Omental fat pad (tissue), 4 donors: ENCODE data around the gene PAPPA2. TPM values are rescaled to one million over a fixed set of nuclear protein-coding genes. Genes with fewer than 3 reads are reported as not detected.

Experiments
- ATAC-seq: fragments of 150-250 bp; one replicate; pipeline ENCODE4 v1.9.1; 2016; ENCODE audit warnings: mild to moderate bottlenecking, moderate library complexity; ENCODE audit not compliant: low FRiP score
- DNase-seq: peaks from one replicate; pipeline ENCODE4 v3.0.0-alpha.2; 2019; ENCODE audit warnings: low spot score
- CTCF ChIP-seq, 3 donors: fragments of 450-650 bp; IDR thresholded peaks; one replicate each; pipeline ENCODE4 v1.5.1; 2016 to 2017; ENCODE audit warnings: antibody characterized with exemption in 3 of 3, mild to moderate bottlenecking in 3 of 3, moderate library complexity in 2 of 3
- total RNA-seq, 4 donors: library from RNA; depleted of rRNA; stranded (reverse); fragments of >200 nt; gene quantifications; one replicate each; pipeline ENCODE4 v1.1.0, GENCODE V29; 2016

PAPPA2 gene
- total RNA-seq, 4 donors from 2014 or later: 0.63 to 5.6 (median 1.6) TPM

- ATAC-seq (no peak), DNase-seq (no peak)
- TF ChIP-seq CTCF (IDR thresholded peaks at IDR 0.05): no peak
Observed at GRCh38 chr1:176499671-176500070, 36.7 kb downstream of the PAPPA2 start.

DNA sequence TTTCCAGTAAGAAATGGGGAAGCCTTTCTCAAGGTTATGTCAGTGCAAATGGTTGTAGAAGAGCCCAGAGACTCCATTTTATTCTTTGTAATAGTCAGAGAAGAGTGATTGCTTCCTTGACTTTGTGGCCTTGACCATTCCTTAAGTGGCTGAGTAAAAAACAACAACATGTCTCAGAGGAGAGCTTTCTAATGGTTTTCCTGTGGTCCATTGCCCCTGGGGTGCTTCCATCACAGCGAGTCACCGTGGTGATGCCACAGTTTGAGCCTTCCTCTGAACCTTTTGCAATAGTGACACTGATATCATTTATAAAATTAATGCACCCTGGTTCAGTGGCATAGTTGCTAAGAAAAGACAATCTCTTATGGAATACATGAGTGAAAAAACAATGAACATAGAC lies 38.6 kb downstream of the PAPPA2 start:
- no peak for TF ChIP-seq CTCF (IDR thresholded peaks at IDR 0.05)
- no peak for DNase-seq
- ATAC-seq: no peak

DNA sequence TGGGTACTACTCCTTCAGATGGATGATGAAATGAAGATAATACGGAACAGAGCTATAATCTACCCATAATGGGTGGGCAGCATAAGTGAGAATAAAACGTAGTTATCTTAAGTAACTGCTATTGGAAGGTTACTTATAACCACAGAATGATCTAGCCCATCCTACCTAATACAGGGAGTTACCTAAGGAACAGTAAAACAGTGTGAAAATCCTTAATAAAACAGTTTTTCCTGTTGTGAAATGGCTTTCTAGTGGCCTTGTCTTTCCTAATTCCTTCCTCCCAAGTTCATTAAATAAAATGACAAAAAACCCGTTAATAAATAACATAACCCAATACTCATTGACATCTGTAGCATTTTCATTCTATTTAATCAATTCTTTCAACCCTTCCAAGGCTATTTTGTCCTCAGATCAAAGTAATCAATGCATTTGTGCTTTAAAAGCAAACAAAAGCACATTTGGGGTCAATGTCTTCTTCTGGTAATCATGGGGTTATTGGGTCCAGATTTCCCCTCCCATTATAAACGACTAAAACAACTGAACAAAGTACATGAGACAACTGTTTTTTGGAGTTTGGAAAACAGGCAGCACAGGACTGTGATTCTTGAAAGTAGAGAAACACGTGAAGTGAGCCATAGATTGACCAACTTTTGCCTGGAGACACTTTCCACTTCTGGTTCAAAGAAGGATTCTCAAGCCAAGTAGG lies 42.0 kb downstream of the PAPPA2 start:
- DNase-seq (no peak), ATAC-seq (no peak)
- TF ChIP-seq CTCF (IDR thresholded peaks at IDR 0.05): no peak

DNA sequence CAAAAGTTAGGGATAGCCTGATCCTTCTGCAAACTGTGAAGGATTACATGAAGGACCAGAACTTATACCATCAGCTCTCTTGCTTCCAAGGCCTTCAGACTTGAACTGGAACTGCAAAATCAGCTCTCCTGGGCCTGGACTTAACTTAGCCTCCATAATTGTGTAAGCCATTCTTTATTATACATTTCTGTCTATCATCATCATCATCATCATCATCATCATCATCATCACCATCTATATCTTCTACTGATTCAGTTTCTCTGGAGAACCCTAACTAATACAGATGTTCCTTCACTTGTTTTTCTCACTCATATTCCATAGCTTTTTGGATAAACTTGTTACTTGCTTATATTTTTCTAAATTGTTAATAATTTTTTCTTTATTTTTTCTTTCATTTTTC lies 50.0 kb downstream of the PAPPA2 start:
- ATAC-seq (no peak), DNase-seq (no peak)
- TF ChIP-seq CTCF (IDR thresholded peaks at IDR 0.05): no peak

- TF ChIP-seq CTCF (IDR thresholded peaks at IDR 0.05): no peak
- no peak for DNase-seq
- no peak for ATAC-seq
Observed at GRCh38 chr1:176515310-176515709, 52.3 kb downstream of the PAPPA2 start.

DNA sequence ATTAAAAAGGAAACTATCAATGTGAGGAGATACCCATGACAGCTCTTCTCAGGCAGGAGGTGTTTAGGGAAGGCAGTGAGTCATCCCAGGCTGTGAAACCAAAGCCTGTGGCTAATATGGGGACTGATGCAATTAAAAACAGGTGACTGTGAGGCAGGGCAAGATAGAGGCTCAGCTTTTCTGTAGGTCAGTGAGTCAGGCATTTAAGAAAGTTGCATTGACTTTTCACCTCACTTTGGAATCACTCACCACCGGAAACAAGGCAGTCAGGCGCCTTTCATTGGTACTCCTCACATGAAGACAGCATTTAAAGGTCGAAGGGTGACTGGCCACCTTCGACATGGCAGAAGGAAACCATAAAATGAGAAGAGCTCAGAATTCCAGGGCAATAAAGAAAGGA lies 54.5 kb downstream of the PAPPA2 start:
- TF ChIP-seq CTCF (IDR thresholded peaks at IDR 0.05): no peak
- ATAC-seq (no peak), DNase-seq (no peak)

DNA sequence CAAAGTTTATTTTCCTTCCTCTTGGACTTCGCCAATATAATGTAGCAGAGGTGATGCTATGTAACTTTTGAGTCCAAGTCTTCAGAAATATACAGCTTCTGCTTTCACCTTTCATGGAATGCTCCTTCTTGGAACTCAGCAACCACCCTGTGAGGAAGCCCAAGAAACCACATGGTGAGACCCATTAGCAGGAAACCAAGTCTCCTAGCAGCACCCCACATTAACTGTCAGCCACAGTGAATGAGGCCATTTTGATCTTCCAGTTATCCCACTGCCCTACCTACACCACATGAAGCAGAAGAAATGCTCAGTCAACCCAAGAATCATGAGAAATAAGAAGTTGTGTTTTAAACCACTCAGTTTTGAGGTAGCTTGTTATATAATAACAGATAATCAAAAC lies 58.2 kb downstream of the PAPPA2 start:
- no peak for TF ChIP-seq CTCF (IDR thresholded peaks at IDR 0.05)
- no peak for ATAC-seq
- no peak for DNase-seq
